Neural cell (in vitro differentiated cells): Measurements from ENCODE around the gene RHBDF2. TPM values are rescaled to one million over a fixed set of nuclear protein-coding genes. Genes with fewer than 3 reads are reported as not detected.

Experiments
- H2AFZ ChIP-seq: fragments of 200-600, 300-800 bp; sonication (generic), shearing (Covaris generic); 2 replicates; pipeline ENCODE4 v1.6.0; 2014; ENCODE audit warnings: low read depth, mild to moderate bottlenecking, antibody characterized with exemption, low read length, moderate library complexity
- H3F3A ChIP-seq: fragments of 200-600 bp; shearing (Covaris generic); 2 replicates; pipeline ENCODE4 v1.6.1; 2016; ENCODE audit warnings: mild to moderate bottlenecking, moderate library complexity, mixed read lengths, antibody characterized with exemption, low read length; ENCODE audit not compliant: insufficient read depth, poor library complexity, severe bottlenecking
- H3K27ac ChIP-seq: fragments of 200-600, 300-800 bp; sonication (generic), shearing (Covaris generic); 2 replicates; pipeline ENCODE4 v1.5.1; 2014; ENCODE audit warnings: mild to moderate bottlenecking, low read length, moderate library complexity
- H3K27me3 ChIP-seq: fragments of 300-800, 200-600 bp; sonication (generic), shearing (Covaris generic); 2 replicates; pipeline ENCODE4 v1.6.0; 2014; ENCODE audit warnings: mild to moderate bottlenecking, low read depth, low read length, moderate library complexity; ENCODE audit not compliant: insufficient read depth
- H3K36me3 ChIP-seq: fragments of 300-800, 200-600 bp; sonication (generic), shearing (Covaris generic); 2 replicates; pipeline ENCODE4 v1.5.1; 2014; ENCODE audit warnings: mild to moderate bottlenecking, antibody characterized with exemption, low read length, moderate library complexity; ENCODE audit not compliant: insufficient read depth
- H3K4me2 ChIP-seq: fragments of 300-800, 200-600 bp; sonication (generic), shearing (Covaris generic); 2 replicates; pipeline ENCODE4 v1.6.0; 2014; ENCODE audit warnings: mild to moderate bottlenecking, low read length
- H3K4me3 ChIP-seq: fragments of 300-800, 200-600 bp; sonication (generic), shearing (Covaris generic); 2 replicates; pipeline ENCODE4 v1.5.1; 2014; ENCODE audit warnings: mild to moderate bottlenecking, low read length, moderate library complexity
- H3K79me2 ChIP-seq: fragments of 200-600 bp; shearing (Covaris generic); replicated peaks from 2 replicates; pipeline ENCODE4 v1.6.0; 2014; ENCODE audit warnings: mild to moderate bottlenecking, low read length, moderate library complexity; ENCODE audit not compliant: insufficient read depth
- H3K9ac ChIP-seq: fragments of 300-800, 200-600 bp; sonication (generic), shearing (Covaris generic); 2 replicates; pipeline ENCODE4 v1.6.1; 2016; ENCODE audit warnings: mild to moderate bottlenecking, low read length, mixed read lengths
- H3K9me2 ChIP-seq: fragments of 200-600 bp; shearing (Covaris generic); 2 replicates; pipeline ENCODE4 v1.6.1; 2016; ENCODE audit warnings: mild to moderate bottlenecking, low read length, mixed read lengths; ENCODE audit not compliant: insufficient read depth
- H3K9me3 ChIP-seq: fragments of 200-600, 300-800 bp; sonication (generic), shearing (Covaris generic); 2 replicates; pipeline ENCODE4 v1.6.1; 2016; ENCODE audit warnings: mild to moderate bottlenecking, mixed run types, low read length, moderate library complexity, mixed read lengths
- H4K20me1 ChIP-seq: fragments of 200-600 bp; shearing (Covaris generic); 2 replicates; pipeline ENCODE4 v1.6.1; 2016; ENCODE audit warnings: mild to moderate bottlenecking, mixed run types; ENCODE audit not compliant: insufficient read depth
- CTCF ChIP-seq: fragments of 450-650 bp; IDR thresholded peaks from 2 replicates; pipeline ENCODE4 v1.5.1; 2014; ENCODE audit warnings: antibody characterized with exemption, mild to moderate bottlenecking, moderate library complexity; ENCODE audit not compliant: poor library complexity, severe bottlenecking
- EP300 ChIP-seq: fragments of 450-650 bp; conservative IDR thresholded peaks from 2 replicates; pipeline ENCODE4 v1.6.1; 2014; ENCODE audit warnings: antibody characterized with exemption, mild to moderate bottlenecking, moderate library complexity; ENCODE audit not compliant: poor library complexity, severe bottlenecking
- EZH2 ChIP-seq: fragments of 200-600, 300-800 bp; shearing (Covaris generic), sonication (generic); IDR thresholded peaks from 2 replicates; pipeline ENCODE4 v1.6.1; 2014; ENCODE audit warnings: antibody characterized with exemption, low read length, borderline replicate concordance, mild to moderate bottlenecking; ENCODE audit not compliant: insufficient read depth, poor library complexity, severe bottlenecking
- MXI1 ChIP-seq: fragments of 450-650 bp; conservative IDR thresholded peaks from 2 replicates; pipeline ENCODE4 v1.6.1; 2014; ENCODE audit warnings: antibody characterized with exemption, mild to moderate bottlenecking; ENCODE audit not compliant: poor library complexity, severe bottlenecking
- POLR2AphosphoS5 ChIP-seq: IDR thresholded peaks from 2 replicates; pipeline ENCODE4 v1.6.1; 2012
- RAD21 ChIP-seq: fragments of 450-650 bp; conservative IDR thresholded peaks from 2 replicates; pipeline ENCODE4 v1.6.1; 2014; ENCODE audit warnings: antibody characterized with exemption, mild to moderate bottlenecking, moderate library complexity
- REST ChIP-seq: IDR thresholded peaks from 2 replicates; pipeline ENCODE4 v1.6.1; 2012; ENCODE audit warnings: borderline replicate concordance
- SMC3 ChIP-seq: fragments of 450-650 bp; conservative IDR thresholded peaks from 2 replicates; pipeline ENCODE4 v1.6.1; 2014; ENCODE audit warnings: antibody characterized with exemption, mild to moderate bottlenecking, moderate library complexity; ENCODE audit not compliant: poor library complexity
- TAF1 ChIP-seq: IDR thresholded peaks from 2 replicates; pipeline ENCODE4 v1.6.1; 2012; ENCODE audit warnings: low read depth
- polyA plus RNA-seq: library from polyadenylated mRNA; depleted of rRNA; stranded (reverse); fragments of >200 nt; gene quantifications from 2 replicates; pipeline ENCODE4 v1.2.3, GENCODE V29; 2014

Gene RHBDF2
- polyA plus RNA-seq, 1 donor from 2014 or later: not detected

GRCh38 chr17:76506408-76507345, 5.5 kb upstream of the RHBDF2 start:
- no peaks in the 10 kb centered on the region for H3K9me3 ChIP-seq
- H3K27me3 ChIP-seq: peaks cover 7% of the 10 kb centered on the region
- H3F3A ChIP-seq: no peaks in the 10 kb centered on the region
- no peak overlapping the region for H2AFZ ChIP-seq
- H3K4me3 ChIP-seq: no peak overlapping the region
- TF ChIP-seq EP300: peak; percentile 36
- TF ChIP-seq RAD21: peak; percentile 98
- TF ChIP-seq CTCF: peak; percentile 98
- TF ChIP-seq SMC3: peak; percentile 98
- no peak for TF ChIP-seq EZH2
- no peak for TF ChIP-seq TAF1
- TF ChIP-seq POLR2AphosphoS5: no peak
- peak; percentile 74 for TF ChIP-seq MXI1
- TF ChIP-seq REST: no peak
- no peaks in the 10 kb centered on the region for H3K9me2 ChIP-seq
- no peaks in the 10 kb centered on the region for H3K79me2 ChIP-seq
- no peaks in the 10 kb centered on the region for H3K36me3 ChIP-seq
- H3K27ac ChIP-seq: no peak overlapping the region
- H4K20me1 ChIP-seq: no peaks in the 10 kb centered on the region
- no peak overlapping the region for H3K9ac ChIP-seq
- no peak overlapping the region for H3K4me2 ChIP-seq

GRCh38 chr17:76504117-76504516, 2.9 kb upstream of the RHBDF2 start:
- Histone ChIP-seq H3K9ac (no peak overlapping the region), H4K20me1 (no peaks in the 10 kb centered on the region), H3K79me2 (no peaks in the 10 kb centered on the region), H3K4me2 (no peak overlapping the region), H3K9me3 (no peaks in the 10 kb centered on the region), H3K27ac (no peak overlapping the region), H3K36me3 (no peaks in the 10 kb centered on the region), H3K9me2 (no peaks in the 10 kb centered on the region), H3K27me3 (peaks cover 29% of the 10 kb centered on the region), H3K4me3 (no peak overlapping the region), H3F3A (no peaks in the 10 kb centered on the region), H2AFZ (no peak overlapping the region)
- no peak for TF ChIP-seq TAF1
- no peak for TF ChIP-seq SMC3
- TF ChIP-seq EZH2: no peak
- no peak for TF ChIP-seq MXI1
- TF ChIP-seq POLR2AphosphoS5: no peak
- TF ChIP-seq CTCF: no peak
- no peak for TF ChIP-seq RAD21
- TF ChIP-seq EP300: no peak
